ENCODE measurements around the gene SH3BP5.
A peak's percentile ranks its signal among the peaks of the same experiment; 100 is the strongest.

SH3BP5 gene

GRCh38 chr3:15253023-15253697, 79.2 kb downstream of the SH3BP5 start:
- DNase-seq (ENCODE audit: low read depth in 2 of 2), result no peak

GRCh38 chr3:15246186-15246585, 86.2 kb downstream of the SH3BP5 start:
- DNase-seq (ENCODE audit: low read depth in 2 of 2), result no peak

DNA sequence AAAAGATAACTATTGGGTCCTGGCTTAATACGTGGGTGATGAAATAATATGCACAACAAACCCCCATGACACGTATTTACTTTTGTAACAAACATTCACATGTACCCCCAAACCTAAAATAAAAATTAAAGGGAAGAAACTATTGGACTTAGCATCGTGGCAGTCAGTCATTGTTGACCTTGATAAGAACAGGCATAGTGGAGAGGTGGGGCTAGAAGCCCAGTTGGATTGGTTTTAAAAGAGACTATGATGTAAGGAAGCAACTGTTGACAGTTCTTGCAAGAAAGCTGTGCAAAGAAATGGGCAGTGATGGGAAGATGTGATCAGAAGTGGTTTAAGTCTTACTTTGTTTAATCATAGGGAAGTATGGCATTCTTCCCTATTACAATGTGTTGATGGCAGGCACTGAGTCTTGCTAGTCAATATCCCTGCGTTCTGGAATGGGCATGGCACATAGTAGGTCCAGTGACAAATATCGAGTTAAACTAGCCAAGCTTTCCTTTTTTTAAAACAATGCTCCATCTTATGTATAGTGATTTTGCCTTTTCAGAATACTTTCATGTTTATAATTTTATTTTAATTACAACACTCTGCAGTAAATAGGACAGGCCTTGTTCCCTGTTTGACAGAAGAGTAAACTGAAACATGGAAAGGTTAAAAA, 88.4 kb downstream of the SH3BP5 start:
- DNase-seq (ENCODE audit: low read depth in 2 of 2), result no peak

GRCh38 chr3:15241341-15241740, 91.0 kb downstream of the SH3BP5 start:
- DNase-seq (ENCODE audit: low read depth in 2 of 2), result peak in 1 of 2 donors; percentile 14

- DNase-seq (ENCODE audit: low read depth in 2 of 2), result no peak
These were observed 103.1 kb downstream of the SH3BP5 start for GRCh38 chr3:15229262-15229661.

DNA sequence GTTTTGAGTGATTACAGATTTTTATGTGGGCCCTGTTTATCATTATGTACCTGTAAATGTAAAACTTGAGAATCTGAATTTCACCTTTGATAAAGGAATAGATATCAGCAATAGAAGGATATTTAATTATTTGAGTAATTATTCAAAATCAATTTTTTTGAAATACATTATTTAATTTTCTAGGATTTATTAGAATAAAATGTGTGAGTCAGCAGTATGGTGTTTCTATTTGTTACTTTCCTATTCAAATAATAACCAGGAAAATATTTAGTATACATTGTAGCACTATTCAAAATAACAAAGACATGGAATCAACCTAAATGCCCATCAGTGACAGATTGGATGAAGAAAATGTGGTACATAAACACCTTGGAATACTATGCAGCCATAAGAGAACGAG, 104.2 kb downstream of the SH3BP5 start:
- no peak for DNase-seq (ENCODE audit: low read depth in 2 of 2)

DNA sequence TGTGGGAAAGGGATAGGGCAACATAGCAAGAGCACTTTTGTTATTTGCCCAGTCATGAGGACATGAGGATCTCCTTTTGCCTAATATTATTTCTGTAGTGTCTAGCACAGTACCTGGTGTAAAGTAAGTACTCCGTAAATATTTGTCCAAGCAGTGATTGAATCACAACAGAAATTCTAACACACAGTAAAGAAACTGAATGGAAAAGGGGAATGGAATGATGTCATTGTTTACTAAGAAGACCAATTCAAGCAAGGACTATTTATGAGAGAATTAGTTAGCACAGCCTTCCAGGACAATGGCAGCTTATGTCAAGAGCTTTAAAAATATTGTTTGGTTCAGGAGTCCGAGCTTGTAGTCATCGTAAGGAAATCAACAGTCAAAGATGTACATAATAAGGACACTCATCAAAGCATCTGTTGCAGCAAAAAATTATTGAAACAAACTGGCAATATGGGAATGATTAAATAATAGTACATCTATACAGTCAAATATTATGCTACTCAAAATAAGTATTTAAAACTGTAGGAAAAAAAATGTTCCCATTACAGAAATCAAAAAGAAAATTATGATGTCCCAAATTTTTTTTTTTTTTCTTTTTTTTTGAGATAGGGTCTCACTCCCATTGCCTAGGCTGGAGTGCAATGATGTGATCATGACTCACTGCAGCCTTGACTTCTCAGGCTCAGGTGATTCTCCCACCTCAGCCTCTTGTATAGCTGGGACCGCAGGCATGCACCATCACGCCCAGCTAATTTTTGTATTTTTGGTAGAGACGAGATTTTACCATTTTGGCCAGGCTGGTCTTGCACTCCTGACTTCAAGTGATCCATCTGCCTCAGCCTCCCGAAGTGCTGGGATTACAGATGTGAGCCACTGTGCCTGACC, 108.5 kb downstream of the SH3BP5 start:
- DNase-seq (ENCODE audit: low read depth in 2 of 2), result no peak

- DNase-seq (ENCODE audit: low read depth in 2 of 2), result no peak
These were observed 110.7 kb downstream of the SH3BP5 start for GRCh38 chr3:15221574-15222217.

- no peak for DNase-seq (ENCODE audit: low read depth in 2 of 2)
These were observed 111.7 kb downstream of the SH3BP5 start for GRCh38 chr3:15220661-15221060.

GRCh38 chr3:15220056-15220455, 112.3 kb downstream of the SH3BP5 start:
- no peak for DNase-seq (ENCODE audit: low read depth in 2 of 2)

- no peak for DNase-seq (ENCODE audit: low read depth in 2 of 2)
These were observed 113.7 kb downstream of the SH3BP5 start for GRCh38 chr3:15218689-15219088.

DNA sequence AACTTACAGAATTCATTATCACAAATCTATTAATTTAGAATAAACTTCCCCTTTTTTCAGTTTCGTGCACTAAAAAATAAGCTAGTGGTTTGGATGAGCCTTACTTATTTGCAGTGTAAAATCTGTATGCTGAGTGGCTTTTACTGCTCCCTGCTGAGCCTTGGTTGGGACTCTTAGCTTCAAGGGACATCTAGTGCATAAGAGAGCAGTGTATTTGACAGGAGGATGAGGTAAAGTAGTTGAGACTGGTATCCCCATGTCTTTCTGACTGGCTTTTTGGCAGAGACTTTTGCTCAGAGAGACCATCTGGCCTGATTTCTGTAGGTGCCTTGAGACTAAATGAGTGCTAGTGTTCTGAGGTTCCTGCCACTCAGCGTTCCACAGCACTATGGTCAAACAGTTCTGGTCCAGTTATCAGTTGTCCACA, 114.5 kb downstream of the SH3BP5 start:
- no peak for DNase-seq (ENCODE audit: low read depth in 2 of 2)

DNA sequence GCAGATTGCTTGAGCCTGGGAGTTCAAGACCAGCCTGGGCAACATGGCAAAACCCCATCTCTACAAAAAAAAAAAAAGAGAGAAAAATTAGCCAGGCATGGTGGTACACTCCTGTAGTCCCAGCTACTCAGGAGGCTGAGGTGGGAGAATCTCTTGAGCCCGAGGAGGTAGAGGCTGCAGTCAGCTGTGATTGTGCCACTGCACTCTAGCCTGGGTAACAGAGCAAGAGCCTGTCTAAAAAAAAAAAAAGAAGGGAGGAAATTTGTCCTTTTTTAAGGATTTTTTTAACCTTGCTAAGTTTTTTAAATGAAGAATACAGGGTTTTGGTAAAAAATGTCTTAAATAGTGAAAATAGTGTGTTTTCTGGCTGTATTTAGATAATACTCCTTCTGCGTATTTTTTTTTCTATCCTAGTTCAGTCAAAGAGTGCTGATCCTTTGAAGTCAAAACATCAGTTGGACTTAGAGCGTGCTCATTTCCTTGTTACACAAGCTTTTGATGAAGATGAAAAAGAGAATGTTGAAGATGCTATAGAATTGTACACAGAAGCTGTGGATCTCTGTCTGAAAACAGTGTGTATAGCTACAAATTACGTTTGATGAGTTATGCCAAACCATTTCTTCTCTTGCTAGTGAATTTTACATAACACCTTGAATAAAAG, 115.2 kb downstream of the SH3BP5 start:
- DNase-seq (ENCODE audit: low read depth in 2 of 2), result no peak

DNA sequence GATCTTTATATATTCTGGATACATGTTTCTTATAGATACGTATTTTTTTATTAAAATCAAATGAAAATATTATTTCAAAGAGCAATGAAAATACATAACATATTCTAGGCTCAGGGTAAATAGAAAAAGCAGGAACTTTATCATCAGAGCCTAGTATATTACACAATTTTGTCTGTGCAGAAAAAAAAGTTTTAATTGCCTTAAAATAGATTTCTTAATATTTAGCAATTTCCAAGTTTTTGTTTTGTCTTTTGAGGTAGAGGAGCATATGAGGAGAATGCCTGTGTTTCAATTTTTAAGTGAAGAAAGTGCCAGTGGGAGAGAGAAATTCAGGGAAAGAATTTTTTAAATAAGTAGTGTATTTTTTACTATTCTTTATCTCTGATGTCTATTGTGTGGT, 115.9 kb downstream of the SH3BP5 start:
- no peak for DNase-seq (ENCODE audit: low read depth in 2 of 2)

- DNase-seq (ENCODE audit: low read depth in 2 of 2), result no peak
These were observed 116.4 kb downstream of the SH3BP5 start for GRCh38 chr3:15215996-15216395.

DNA sequence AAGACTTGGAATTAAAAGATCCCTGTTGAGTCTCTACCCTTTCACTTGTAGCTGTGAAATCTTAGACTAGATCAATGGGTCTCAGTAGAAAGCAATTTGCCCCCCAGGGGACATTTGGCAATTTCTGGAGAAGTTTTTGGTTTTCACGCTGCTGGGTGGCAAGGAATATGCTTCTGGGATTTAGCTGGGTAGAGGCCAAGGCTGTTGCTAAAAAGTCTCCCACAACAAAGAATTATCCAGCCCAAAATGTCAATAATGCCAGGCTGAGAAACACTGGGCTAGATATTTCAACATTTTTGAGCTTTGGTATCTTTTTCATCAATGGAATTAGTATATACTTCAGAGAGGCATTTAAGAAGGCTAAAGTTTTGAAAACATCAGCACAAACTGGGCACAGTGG, 117.6 kb downstream of the SH3BP5 start:
- DNase-seq (ENCODE audit: low read depth in 2 of 2), result no peak

- no peak for DNase-seq (ENCODE audit: low read depth in 2 of 2)
These were observed 120.4 kb downstream of the SH3BP5 start for GRCh38 chr3:15211937-15212336.

- no peak for DNase-seq (ENCODE audit: low read depth in 2 of 2)
These were observed 124.4 kb downstream of the SH3BP5 start for GRCh38 chr3:15207836-15208504.

- no peak for DNase-seq (ENCODE audit: low read depth in 2 of 2)
These were observed 125.5 kb downstream of the SH3BP5 start for GRCh38 chr3:15206662-15207576.
